Measurements from ENCODE around the gene PCSK2.
A peak's percentile ranks its signal among the peaks of the same experiment; 100 is the strongest.

PCSK2 gene

GRCh38 chr20:17452441-17452840 is 225.6 kb downstream of the PCSK2 start:
- no peak for DNase-seq

GRCh38 chr20:17453592-17453991 is 226.8 kb downstream of the PCSK2 start:
- DNase-seq = no peak

GRCh38 chr20:17456279-17456678 is 229.4 kb downstream of the PCSK2 start:
- no peak for DNase-seq

DNA sequence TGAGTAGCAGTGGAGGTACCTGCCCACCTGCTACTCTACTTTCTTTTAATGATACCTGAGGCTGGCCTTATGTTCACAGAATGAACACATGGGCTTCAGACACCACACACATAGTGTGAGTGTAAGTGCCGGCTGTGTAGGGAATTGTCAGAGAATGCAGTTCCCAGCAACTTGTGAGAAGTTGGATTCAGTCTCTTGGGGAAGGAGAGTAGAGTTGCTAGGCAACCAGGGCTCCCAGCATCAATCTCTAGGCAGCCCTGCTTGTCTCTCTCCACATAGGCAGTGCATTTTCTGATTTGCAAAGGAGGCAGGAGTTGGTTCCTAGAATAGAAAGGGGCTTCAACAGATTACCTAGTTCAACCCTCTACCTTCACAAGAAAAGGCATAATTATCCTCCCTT is 230.2 kb downstream of the PCSK2 start:
- DNase-seq = no peak

DNA sequence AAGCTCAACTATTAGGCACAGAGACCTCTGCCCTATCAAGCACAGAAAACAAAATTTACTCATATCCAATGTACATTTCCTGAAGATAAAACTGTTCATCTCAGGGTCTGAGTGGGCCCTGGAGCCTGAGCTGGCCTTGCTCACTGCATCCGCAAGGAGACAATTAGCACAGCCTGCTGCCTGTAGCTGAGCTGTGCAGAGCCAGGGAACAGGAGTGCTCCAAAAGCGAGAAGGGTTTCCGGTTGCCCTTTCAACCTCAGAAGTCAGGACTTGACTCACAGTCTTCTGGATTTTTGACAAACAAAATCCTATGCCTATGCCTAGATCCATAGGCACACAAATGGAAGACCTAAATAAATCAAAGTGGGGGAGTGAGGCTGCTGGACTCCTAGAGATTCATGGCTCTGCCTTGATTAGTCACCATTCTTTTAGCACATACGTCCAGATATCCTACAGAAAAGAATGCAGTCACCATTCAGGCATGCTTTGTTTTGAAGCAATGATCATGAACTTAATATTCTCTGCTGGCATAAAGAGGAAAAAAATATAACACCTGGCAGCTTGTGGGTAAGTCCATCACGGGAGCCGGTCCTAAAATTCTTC is 230.8 kb downstream of the PCSK2 start:
- DNase-seq = no peak

DNA sequence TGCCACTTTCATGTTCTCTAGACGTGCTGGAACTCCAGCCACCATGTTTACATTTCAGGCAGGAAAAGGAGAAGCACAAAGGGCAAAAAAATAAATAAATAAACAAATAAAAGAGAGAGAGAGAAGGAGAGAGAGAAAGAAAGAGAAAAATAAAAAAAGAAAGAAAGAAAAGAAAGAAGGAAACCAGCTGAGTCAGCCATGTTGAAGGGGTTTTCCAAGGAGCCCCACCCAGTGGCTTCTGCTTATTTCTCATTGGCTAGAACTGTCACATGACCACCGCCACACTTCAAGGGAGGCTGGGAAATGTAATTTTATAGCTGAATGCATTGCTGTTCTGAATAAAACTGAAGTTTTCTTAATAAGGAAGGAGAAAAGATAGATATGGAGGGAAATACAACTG is 233.3 kb downstream of the PCSK2 start:
- no peak for DNase-seq

DNA sequence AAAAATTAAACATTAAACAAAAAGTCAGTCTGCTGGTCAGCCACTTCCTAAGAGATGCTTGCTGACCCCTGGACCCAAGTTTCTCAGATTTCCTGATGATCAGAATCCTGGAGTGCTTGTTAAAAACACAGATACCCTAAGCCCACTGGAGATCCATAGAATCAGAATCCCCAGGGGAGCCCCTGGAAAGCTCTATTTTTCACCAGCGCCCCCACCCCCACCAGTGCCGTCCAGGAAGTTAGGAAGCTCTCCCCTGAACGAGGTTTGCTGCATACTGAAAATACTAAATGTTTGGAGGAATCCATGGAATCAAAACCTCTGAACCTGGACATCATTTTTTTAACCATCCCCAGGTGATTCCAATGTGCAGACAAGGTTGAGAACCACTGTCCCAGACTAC is 235.1 kb downstream of the PCSK2 start:
- no peak for DNase-seq

GRCh38 chr20:17463711-17464110 is 236.9 kb downstream of the PCSK2 start:
- no peak for DNase-seq

- no peak for DNase-seq
These were observed 238.4 kb downstream of the PCSK2 start for GRCh38 chr20:17465236-17465635.

DNA sequence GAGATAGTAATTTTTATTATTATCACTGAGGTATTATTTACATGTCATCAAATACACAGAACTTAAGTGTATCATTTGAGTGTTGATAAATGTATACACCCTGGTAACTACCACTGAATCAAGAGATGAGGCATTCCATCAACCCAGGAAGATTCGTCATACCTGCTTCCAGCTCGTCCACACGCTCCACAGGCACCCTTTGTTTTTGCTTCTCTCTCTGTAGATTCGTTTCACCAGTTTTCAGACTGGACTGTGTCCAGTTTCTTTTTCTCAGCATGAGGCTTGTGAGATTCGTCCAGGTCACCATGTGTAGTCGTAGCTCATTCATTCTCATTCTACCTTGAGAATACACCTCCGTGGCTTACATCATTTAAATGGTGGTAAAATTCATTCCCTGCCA is 239.8 kb downstream of the PCSK2 start:
- no peak for DNase-seq

DNA sequence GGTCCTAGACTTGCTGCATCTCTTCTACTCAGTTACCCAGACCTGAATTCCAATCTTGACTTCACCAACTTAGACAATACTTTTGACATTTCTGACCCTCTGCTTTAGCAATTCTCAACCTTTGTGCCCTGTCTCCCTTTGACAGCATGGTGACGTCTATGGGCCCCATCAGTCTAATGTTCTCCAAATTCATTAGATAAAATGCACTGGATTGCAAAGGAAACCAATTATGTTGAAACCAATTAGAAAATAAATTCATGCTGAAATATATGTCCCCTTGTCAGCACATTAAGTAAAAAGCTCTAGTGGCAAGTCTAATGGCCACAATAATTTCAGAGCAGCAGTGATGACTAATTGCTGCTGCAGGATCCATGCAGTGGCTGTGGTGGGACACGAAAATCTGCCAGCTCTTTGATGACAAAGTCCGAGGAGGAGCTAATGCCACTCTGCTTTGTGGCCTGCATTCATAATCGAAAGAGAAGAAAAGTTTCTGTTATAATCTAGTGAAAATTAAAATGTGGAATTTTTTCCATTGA is 240.3 kb downstream of the PCSK2 start:
- DNase-seq = no peak

- no peak for DNase-seq
These were observed 241.4 kb downstream of the PCSK2 start for GRCh38 chr20:17468073-17468840.

- DNase-seq = no peak
These were observed 242.6 kb downstream of the PCSK2 start for GRCh38 chr20:17469246-17470030.

- no peak for DNase-seq
These were observed 243.7 kb downstream of the PCSK2 start for GRCh38 chr20:17470521-17470920.

- no peak for DNase-seq
These were observed 244.1 kb downstream of the PCSK2 start for GRCh38 chr20:17470973-17471372.

GRCh38 chr20:17471606-17472187 is 244.9 kb downstream of the PCSK2 start:
- DNase-seq = no peak

DNA sequence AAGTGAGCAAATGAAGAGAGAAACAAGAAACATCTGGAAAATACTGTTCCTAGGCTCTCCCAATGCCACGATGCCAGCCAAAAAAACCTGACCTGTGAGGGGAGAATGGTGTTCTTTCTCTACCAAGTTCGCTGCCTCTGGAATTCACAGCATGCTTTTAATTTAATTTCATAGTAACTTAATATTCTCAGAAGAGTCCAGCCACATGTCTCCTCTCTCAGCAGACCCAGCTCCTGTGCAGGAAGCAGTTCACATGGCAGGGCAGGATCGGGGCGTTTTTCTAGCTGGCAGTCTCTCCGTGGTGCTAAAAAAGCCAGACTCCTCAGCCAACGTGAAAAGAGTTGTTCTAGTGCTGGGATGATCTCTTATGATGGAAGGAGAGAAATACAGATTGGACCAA is 246.8 kb downstream of the PCSK2 start:
- DNase-seq = no peak

DNA sequence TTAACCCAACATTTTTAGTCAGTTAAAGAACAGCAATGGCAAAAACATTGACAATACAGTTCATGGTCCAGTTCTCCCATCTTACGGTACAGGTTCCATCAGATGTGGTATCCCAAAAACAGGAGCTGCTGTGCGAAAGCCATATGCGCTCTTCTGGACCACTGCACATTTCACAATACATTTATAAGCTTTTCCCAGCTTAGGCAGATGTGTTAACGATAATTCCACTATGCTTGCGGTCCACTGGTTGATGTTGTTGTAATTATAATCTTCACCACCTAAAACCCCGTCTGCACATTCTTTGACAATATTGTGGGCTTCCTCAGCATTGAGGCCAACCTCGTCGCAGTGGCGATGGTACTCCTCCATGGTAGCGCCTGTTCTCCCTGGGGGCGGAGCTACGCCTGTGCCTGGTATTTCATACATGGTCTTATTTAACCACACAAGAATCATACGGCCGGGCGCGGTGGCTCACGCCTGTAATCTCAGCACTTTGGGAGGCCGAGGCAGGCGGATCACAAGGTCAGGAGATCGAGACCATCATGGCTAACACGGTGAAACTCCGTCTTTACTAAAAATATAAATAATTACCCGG is 252.3 kb downstream of the PCSK2 start:
- peak; percentile 84 for DNase-seq

- no peak for DNase-seq
These were observed 253.9 kb downstream of the PCSK2 start for GRCh38 chr20:17480696-17481095.

DNA sequence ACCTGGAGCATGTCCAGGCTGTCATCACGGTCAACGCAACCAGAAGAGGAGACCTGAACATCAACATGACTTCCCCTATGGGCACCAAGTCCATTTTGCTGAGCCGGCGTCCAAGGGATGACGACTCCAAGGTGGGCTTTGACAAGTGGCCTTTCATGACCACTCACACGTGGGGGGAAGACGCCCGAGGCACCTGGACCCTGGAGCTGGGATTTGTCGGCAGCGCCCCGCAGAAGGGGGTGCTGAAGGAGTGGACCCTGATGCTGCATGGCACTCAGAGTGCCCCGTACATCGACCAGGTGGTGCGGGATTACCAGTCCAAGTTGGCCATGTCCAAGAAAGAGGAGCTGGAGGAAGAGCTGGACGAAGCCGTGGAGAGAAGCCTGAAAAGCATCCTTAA is 254.8 kb downstream of the PCSK2 start:
- DNase-seq = no peak

DNA sequence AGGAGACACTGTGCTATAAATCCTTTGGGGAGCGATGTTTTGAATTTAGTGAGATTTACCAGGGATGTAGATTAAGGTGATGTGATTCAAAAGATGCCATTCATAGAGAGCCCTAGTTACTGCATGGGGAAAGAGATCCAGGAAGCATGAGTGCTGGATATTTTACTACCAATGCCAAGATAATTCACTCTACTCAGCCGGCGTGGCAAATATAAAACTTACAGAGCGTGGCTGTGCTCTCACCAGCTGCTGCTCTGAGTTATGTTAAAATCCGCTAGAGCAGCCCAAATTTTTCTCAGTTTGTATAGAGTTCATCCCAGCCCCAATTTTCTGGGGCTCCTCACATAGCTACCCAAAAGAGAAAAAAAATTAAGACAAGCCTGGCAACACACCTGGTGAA is 255.7 kb downstream of the PCSK2 start:
- peak; percentile 21 for DNase-seq

DNA sequence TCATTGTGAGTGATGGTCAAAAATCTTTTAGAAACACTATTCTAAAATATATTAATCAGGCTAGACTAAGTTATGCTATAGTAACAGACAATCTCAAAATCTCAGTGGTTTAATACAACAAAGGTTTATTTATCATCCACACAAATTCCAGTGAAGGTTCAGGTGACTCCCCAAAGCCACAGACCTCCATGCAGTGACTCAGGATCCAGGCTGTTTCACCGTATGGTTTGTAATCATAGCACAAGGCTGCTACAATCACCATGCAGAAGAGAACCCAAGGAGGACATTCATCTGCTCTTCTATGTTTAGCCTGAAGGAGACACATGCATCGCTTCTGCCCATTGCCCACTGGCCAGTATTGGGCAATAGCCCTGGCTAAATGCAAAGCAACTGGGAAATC is 258.2 kb downstream of the PCSK2 start:
- DNase-seq = no peak
